Liver (tissue), 9 donors: ENCODE results near the gene PTPRN2. TPM values are rescaled to one million over a fixed set of nuclear protein-coding genes. Genes with fewer than 3 reads are reported as not detected.

ENCODE experiments used
- DNase-seq: peaks from one replicate; pipeline ENCODE4 v3.0.0-alpha.2; 2017; ENCODE audit warnings: low spot score
- H3K27ac ChIP-seq, 2 donors: one replicate each; pipeline ENCODE4 v1.7.0; 2013; ENCODE audit warnings: inconsistent platforms in 2 of 2, low read length in 2 of 2, control low read depth in 1 of 2, low read depth in 1 of 2, mild to moderate bottlenecking in 1 of 2
- H3K27me3 ChIP-seq, 4 donors: one replicate each; pipeline versions ENCODE4 v1.6.1 to v1.7.0; 2013; ENCODE audit warnings: low read length in 3 of 4, inconsistent platforms in 1 of 4, mild to moderate bottlenecking in 1 of 4, moderate library complexity in 1 of 4; ENCODE audit not compliant: control insufficient read depth in 4 of 4, insufficient read depth in 4 of 4
- H3K36me3 ChIP-seq, 4 donors: one replicate each; pipeline versions ENCODE4 v1.6.1 to v1.7.0; 2013; ENCODE audit warnings: low read length in 3 of 4, mild to moderate bottlenecking in 3 of 4, low read depth in 1 of 4, moderate library complexity in 1 of 4; ENCODE audit not compliant: control insufficient read depth in 4 of 4, insufficient read depth in 3 of 4
- H3K4me1 ChIP-seq, 4 donors: one replicate each; pipeline versions ENCODE4 v1.6.1 to v1.7.0; 2013; ENCODE audit warnings: low read length in 3 of 4, mild to moderate bottlenecking in 3 of 4, moderate library complexity in 1 of 4; ENCODE audit not compliant: control insufficient read depth in 4 of 4, insufficient read depth in 4 of 4
- H3K4me3 ChIP-seq, 3 donors: one replicate each; pipeline versions ENCODE4 v1.6.1 to v1.7.0; 2013; ENCODE audit warnings: low read length in 3 of 3, control low read depth in 1 of 3, low read depth in 1 of 3, mild to moderate bottlenecking in 1 of 3
- H3K9ac ChIP-seq, 2 donors: one replicate each; pipeline ENCODE4 v1.7.0; 2013; ENCODE audit warnings: low read length in 2 of 2, mild to moderate bottlenecking in 2 of 2, moderate library complexity in 2 of 2, control low read depth in 1 of 2, low read depth in 1 of 2
- H3K9me3 ChIP-seq, 4 donors: one replicate each; pipeline versions ENCODE4 v1.6.1 to v1.7.0; 2013; ENCODE audit warnings: low read length in 3 of 4; ENCODE audit not compliant: control insufficient read depth in 4 of 4
- EGR1 ChIP-seq, 2 donors: IDR thresholded peaks; 2 replicates each; pipeline ENCODE4 v1.6.1; 2016 to 2018; ENCODE audit warnings: antibody characterized with exemption in 2 of 2, low read depth in 2 of 2
- FOXA1 ChIP-seq: IDR thresholded peaks from 2 replicates; pipeline ENCODE4 v1.6.1; 2016; ENCODE audit warnings: antibody characterized with exemption
- FOXA2 ChIP-seq: IDR thresholded peaks from 2 replicates; pipeline ENCODE4 v1.6.1; 2016; ENCODE audit warnings: antibody characterized with exemption
- GABPA ChIP-seq, 2 donors: IDR thresholded peaks in 1 of 2; conservative IDR thresholded peaks in 1 of 2; 2 replicates each; pipeline ENCODE4 v1.6.1; 2016; ENCODE audit warnings: antibody characterized with exemption in 2 of 2, mild to moderate bottlenecking in 1 of 2, moderate library complexity in 1 of 2
- HNF4A ChIP-seq, 2 donors: conservative IDR thresholded peaks; 2 replicates each; pipeline ENCODE4 v1.6.1; 2016; ENCODE audit warnings: antibody characterized with exemption in 2 of 2, mild to moderate bottlenecking in 2 of 2
- HNF4G ChIP-seq: IDR thresholded peaks from 2 replicates; pipeline ENCODE4 v1.6.1; 2016; ENCODE audit warnings: antibody characterized with exemption
- NR2F2 ChIP-seq: IDR thresholded peaks from 2 replicates; pipeline ENCODE4 v1.6.1; 2016; ENCODE audit warnings: antibody characterized with exemption
- RAD21 ChIP-seq, 2 donors: IDR thresholded peaks; 2 replicates each; pipeline ENCODE4 v1.6.1; 2016; ENCODE audit warnings: antibody characterized with exemption in 2 of 2, mild to moderate bottlenecking in 2 of 2
- RXRA ChIP-seq, 2 donors: IDR thresholded peaks; 2 replicates each; pipeline ENCODE4 v1.6.1; 2017 to 2018; ENCODE audit warnings: antibody characterized with exemption in 2 of 2, mild to moderate bottlenecking in 1 of 2
- SP1 ChIP-seq: IDR thresholded peaks from 2 replicates; pipeline ENCODE4 v1.6.1; 2018; ENCODE audit warnings: antibody characterized with exemption, mild to moderate bottlenecking
- TAF1 ChIP-seq: conservative IDR thresholded peaks from 2 replicates; pipeline ENCODE4 v1.6.1; 2016; ENCODE audit warnings: antibody characterized with exemption, mild to moderate bottlenecking
- YY1 ChIP-seq: IDR thresholded peaks from 2 replicates; pipeline ENCODE4 v1.6.1; 2016; ENCODE audit warnings: antibody characterized with exemption, mild to moderate bottlenecking
- WGBS: extraction: QIAGEN DNeasy Blood & Tissue Kit; methylation state at CpG from one replicate; pipeline ENCODE4 v1.1.7; 2013; 5-methylcytosine and 5-hydroxymethylcytosine counted together
- polyA plus RNA-seq, 2 donors: library from polyadenylated mRNA; stranded (reverse) in 1 of 2; unstranded in 1 of 2; fragments of 200-250 nt in 1 of 2; fragments of >200 nt in 1 of 2; fragmentation: Nextera tagmentation in 1 of 2; extraction: Ambion mirVana in 1 of 2; gene quantifications; one replicate each; pipeline versions ENCODE4 v1.2.1 to v1.2.3, GENCODE V29; 2013 to 2015
- total RNA-seq, 2 donors: library from RNA; depleted of rRNA; stranded (reverse); fragments of >200 nt; gene quantifications; one replicate each; pipeline ENCODE4 v1.2.3, GENCODE V29; 2014
- TF ChIP-seq, protein P1 (sequence below): IDR thresholded peaks from 2 replicates; pipeline ENCODE4 v1.6.1; 2016; ENCODE audit warnings: antibody characterized with exemption
- TF ChIP-seq, protein P2 (sequence below): fragments of 150-350 bp; IDR thresholded peaks from 2 replicates; pipeline ENCODE4 v1.5.1; 2017; ENCODE audit warnings: improper control_type of control experiment, low read depth, low read length; ENCODE audit not compliant: missing input control
- TF ChIP-seq, protein P3 (sequence below): IDR thresholded peaks from 2 replicates; pipeline ENCODE4 v1.6.1; 2016; ENCODE audit warnings: antibody characterized with exemption
- TF ChIP-seq, protein P4 (sequence below): IDR thresholded peaks from 2 replicates; pipeline ENCODE4 v1.6.1; 2016; ENCODE audit warnings: antibody characterized with exemption
- donor health status: healthy.
- donor health status: healthy.
- donor health status: healthy.
- donor health status: healthy.
- donor health status: healthy.

The PTPRN2 gene
- total and polyA plus RNA-seq, 4 donors = 0.75 to 1.9 (median 1.1) TPM

DNA sequence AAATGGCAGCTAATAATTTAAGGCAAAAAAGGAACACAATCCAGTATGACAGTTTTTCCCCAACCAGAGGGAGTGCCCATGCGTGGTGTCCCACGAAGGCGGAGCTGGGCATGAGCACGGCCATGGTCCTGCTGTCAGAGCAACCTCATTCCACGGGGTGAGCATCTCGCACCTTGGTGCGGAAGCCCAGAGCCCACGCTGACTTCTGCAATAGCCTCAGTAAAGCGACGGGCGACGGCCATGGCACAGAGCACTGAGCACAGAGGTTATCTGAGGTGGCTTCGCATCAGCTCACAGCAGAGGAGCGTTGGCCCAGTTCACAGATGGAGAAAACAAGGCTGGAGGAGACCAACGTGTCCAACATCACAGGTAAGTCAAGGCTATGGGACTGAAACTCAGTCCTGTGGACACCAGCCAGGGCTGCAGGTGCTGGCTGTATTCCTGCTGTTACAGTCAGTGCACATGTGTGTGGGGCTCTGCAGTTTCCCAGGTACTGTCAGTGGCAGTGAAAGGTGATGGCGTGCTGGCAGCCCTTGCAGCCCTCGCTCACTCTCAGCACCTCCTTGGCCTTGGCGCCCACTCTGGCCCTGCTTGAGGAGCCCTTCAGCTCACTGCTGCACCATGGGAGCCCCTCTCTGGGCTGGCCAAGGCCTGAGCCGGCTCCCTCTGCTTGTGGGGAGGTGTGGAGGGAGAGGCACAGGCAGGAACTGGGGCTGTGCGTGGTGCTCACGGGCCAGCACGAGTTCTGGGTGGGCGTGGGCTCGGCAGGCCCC lies 525.6 kb downstream of the PTPRN2 start (continued):
- TF ChIP-seq EGR1 (IDR thresholded peaks at IDR 0.05; ENCODE audit: low read depth in 2 of 2) = no peak
- TF ChIP-seq, protein P1, sequence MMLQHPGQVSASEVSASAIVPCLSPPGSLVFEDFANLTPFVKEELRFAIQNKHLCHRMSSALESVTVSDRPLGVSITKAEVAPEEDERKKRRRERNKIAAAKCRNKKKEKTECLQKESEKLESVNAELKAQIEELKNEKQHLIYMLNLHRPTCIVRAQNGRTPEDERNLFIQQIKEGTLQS = no peak
- TF ChIP-seq RAD21 (IDR thresholded peaks at IDR 0.05) = no peak
- no peak for TF ChIP-seq SP1
- no peak for TF ChIP-seq RXRA (IDR thresholded peaks at IDR 0.05)
- TF ChIP-seq, protein P2, sequence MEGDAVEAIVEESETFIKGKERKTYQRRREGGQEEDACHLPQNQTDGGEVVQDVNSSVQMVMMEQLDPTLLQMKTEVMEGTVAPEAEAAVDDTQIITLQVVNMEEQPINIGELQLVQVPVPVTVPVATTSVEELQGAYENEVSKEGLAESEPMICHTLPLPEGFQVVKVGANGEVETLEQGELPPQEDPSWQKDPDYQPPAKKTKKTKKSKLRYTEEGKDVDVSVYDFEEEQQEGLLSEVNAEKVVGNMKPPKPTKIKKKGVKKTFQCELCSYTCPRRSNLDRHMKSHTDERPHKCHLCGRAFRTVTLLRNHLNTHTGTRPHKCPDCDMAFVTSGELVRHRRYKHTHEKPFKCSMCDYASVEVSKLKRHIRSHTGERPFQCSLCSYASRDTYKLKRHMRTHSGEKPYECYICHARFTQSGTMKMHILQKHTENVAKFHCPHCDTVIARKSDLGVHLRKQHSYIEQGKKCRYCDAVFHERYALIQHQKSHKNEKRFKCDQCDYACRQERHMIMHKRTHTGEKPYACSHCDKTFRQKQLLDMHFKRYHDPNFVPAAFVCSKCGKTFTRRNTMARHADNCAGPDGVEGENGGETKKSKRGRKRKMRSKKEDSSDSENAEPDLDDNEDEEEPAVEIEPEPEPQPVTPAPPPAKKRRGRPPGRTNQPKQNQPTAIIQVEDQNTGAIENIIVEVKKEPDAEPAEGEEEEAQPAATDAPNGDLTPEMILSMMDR = no peak
- TF ChIP-seq, protein P3, sequence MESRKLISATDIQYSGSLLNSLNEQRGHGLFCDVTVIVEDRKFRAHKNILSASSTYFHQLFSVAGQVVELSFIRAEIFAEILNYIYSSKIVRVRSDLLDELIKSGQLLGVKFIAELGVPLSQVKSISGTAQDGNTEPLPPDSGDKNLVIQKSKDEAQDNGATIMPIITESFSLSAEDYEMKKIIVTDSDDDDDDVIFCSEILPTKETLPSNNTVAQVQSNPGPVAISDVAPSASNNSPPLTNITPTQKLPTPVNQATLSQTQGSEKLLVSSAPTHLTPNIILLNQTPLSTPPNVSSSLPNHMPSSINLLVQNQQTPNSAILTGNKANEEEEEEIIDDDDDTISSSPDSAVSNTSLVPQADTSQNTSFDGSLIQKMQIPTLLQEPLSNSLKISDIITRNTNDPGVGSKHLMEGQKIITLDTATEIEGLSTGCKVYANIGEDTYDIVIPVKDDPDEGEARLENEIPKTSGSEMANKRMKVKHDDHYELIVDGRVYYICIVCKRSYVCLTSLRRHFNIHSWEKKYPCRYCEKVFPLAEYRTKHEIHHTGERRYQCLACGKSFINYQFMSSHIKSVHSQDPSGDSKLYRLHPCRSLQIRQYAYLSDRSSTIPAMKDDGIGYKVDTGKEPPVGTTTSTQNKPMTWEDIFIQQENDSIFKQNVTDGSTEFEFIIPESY = no peak
- no peak for TF ChIP-seq HNF4G
- TF ChIP-seq FOXA2 = no peak

DNA sequence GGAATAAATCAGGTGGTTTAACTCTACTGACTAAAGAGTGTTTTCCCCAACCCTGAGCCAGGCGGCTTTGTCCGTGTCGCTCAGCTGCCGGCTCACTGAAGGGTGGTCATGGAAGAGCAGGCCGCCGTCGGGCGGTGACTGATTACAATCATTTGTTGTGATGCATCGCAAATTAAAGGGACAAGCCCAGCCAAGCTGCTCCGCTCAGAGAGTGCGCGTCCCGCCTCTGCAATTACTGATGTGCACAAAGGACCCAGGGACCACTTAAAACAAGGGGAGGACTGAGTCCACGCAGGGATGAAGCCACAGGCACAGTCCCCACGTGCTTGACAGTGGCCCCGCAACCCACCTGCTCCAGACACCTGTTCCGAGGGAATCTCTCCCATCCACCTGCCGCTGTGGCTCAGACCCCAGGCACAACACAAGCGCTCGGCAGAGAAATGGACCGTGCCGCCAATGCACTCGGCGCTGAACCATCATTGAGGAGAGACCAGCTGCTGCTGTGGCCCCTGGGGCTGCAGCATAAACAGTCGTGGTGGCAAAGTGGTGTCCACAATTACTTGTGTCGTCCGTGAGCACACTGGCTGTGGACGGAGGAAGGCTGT lies 526.5 kb downstream of the PTPRN2 start:
- no peak overlapping the region for H3K27ac ChIP-seq
- no peaks in the 10 kb centered on the region for H3K27me3 ChIP-seq
- WGBS = 93% methylated on average over 28 of the region's 28 CpGs
- TF ChIP-seq NR2F2 (no peak), TAF1 (no peak), YY1 (no peak), SP1 (no peak), GABPA (IDR thresholded peaks at IDR 0.05 in 1 of 2, conservative IDR thresholded peaks at IDR 0.05 in 1 of 2) (no peak), FOXA1 (no peak), HNF4G (no peak), HNF4A (conservative IDR thresholded peaks at IDR 0.05) (no peak), FOXA2 (no peak), RXRA (IDR thresholded peaks at IDR 0.05) (no peak)
- TF ChIP-seq, protein P4, sequence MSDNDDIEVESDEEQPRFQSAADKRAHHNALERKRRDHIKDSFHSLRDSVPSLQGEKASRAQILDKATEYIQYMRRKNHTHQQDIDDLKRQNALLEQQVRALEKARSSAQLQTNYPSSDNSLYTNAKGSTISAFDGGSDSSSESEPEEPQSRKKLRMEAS = no peak
- TF ChIP-seq, protein P3 = no peak
- TF ChIP-seq, protein P1 = no peak
- TF ChIP-seq, protein P2 = no peak
- no peaks in the 10 kb centered on the region for H3K36me3 ChIP-seq
- no peak overlapping the region for H3K4me3 ChIP-seq
- no peak for DNase-seq
- H3K9me3 ChIP-seq = no peaks in the 10 kb centered on the region
- H3K4me1 ChIP-seq = no peaks in the 10 kb centered on the region
- no peak overlapping the region for H3K9ac ChIP-seq
